Vagina (tissue), 2 donors: ENCODE data around the gene SPRR2B.

Experiments
- CTCF ChIP-seq, 3 experiments: fragments of 450-650 bp in 2 of 3; fragments of 200-600 bp in 1 of 3; sonication (generic) in 1 of 3; IDR thresholded peaks; one replicate each; pipeline ENCODE4 v1.5.1; 2017 to 2019; ENCODE audit warnings: antibody characterized with exemption in 3 of 3, mild to moderate bottlenecking in 2 of 3, moderate library complexity in 2 of 3
- POLR2A ChIP-seq, 2 donors: fragments of 450-650 bp; IDR thresholded peaks; one replicate each; pipeline ENCODE4 v1.6.1; 2017; ENCODE audit warnings: antibody characterized with exemption in 2 of 2, mild to moderate bottlenecking in 2 of 2, moderate library complexity in 2 of 2
- POLR2AphosphoS5 ChIP-seq, 2 donors: sonication (generic); formaldehyde crosslinking; IDR thresholded peaks; one replicate each; pipeline ENCODE4 v1.9.0; 2017; ENCODE audit warnings: antibody characterized with exemption in 2 of 2, mild to moderate bottlenecking in 2 of 2, low read depth in 1 of 2; ENCODE audit not compliant: insufficient read depth in 1 of 2

GRCh38 chr1:153058154-153058553 lies 13.3 kb downstream of the SPRR2B start:
- TF ChIP-seq CTCF (IDR thresholded peaks at IDR 0.05) (no peak), POLR2A (IDR thresholded peaks at IDR 0.05) (no peak), POLR2AphosphoS5 (IDR thresholded peaks at IDR 0.05; ENCODE audit: insufficient read depth in 1 of 2, low read depth in 1 of 2) (no peak)
